ENCODE results near the gene ZNF536. TPM values are rescaled to one million over a fixed set of nuclear protein-coding genes. Genes with fewer than 3 reads are reported as not detected.

The ZNF536 gene
- total and polyA plus RNA-seq, 9 of the 15 experiments (the other 6 are each of a cell fraction or from before 2014, with no cell fraction given): not detected

- WGBS (ENCODE audit: insufficient coverage, low coverage, missing lambda C conversion rate): 8% methylated on average over 8 of the region's 8 CpGs
- in situ Hi-C loops (cut with MboI): no loop called here
- TF ChIP-seq KLF16 (IDR thresholded peaks at IDR 0.05) (no peak), NR0B1 (IDR thresholded peaks at IDR 0.05; ENCODE audit: partially characterized antibody) (no peak), ZNF699 (CRISPR knock-in tag; IDR thresholded peaks at IDR 0.05; ENCODE audit: insufficient replicate concordance) (no peak), PTRF (tag; IDR thresholded peaks at IDR 0.05) (no peak), CHD2 (IDR thresholded peaks at IDR 0.05; ENCODE audit: low read depth, low read length) (no peak), THAP7 (CRISPR knock-in tag; IDR thresholded peaks at IDR 0.05) (no peak), KAT2B (IDR thresholded peaks at IDR 0.05; ENCODE audit: low read depth, low read length) (no peak), CBX1 (IDR thresholded peaks at IDR 0.05; ENCODE audit: low read depth) (no peak), TEAD2 (tag; IDR thresholded peaks at IDR 0.05) (no peak), ZNF232 (CRISPR knock-in tag; IDR thresholded peaks at IDR 0.05) (no peak), PPARD (CRISPR knock-in tag; IDR thresholded peaks at IDR 0.05) (no peak), ZBTB11 (CRISPR knock-in tag; IDR thresholded peaks at IDR 0.05) (no peak), RFX1 (IDR thresholded peaks at IDR 0.05) (no peak), POLR2A (conservative IDR thresholded peaks at IDR 0.05) (no peak), ARNT (IDR thresholded peaks at IDR 0.05) (no peak), ZNF280A (IDR thresholded peaks at IDR 0.05; ENCODE audit: low read depth, partially characterized antibody) (no peak)
Measured at GRCh38 chr19:30420316-30420715, 48.1 kb downstream of the ZNF536 start.

More at GRCh38 chr19:30420316-30420715, 48.1 kb downstream of the ZNF536 start:
- no peaks in the 10 kb centered on the region for H3K9me1 ChIP-seq (ENCODE audit: control insufficient read depth, insufficient read depth, low read length)
- peaks cover 0 to 4% of the 10 kb centered on the region in 2 experiments; a peak in 3 of 5 replicates for H3K27me3 ChIP-seq (ENCODE audit: control insufficient read depth in 2 of 2, insufficient read depth in 2 of 2, low read length in 2 of 2)
- ATAC-seq (no peak), FAIRE-seq (no peak), DNase-seq (ENCODE audit: extremely low read depth in 1 of 4, low spot score in 3 of 4) (no peak)
- no peaks in the 10 kb centered on the region for H4K20me1 ChIP-seq (replicated peaks; ENCODE audit: control insufficient read depth, insufficient read depth, low read length)
- no peaks in the 10 kb centered on the region for H3K79me2 ChIP-seq (ENCODE audit: control insufficient read depth, insufficient read depth, low read length)
- no peaks in the 10 kb centered on the region for H3K9me3 ChIP-seq (replicated peaks; ENCODE audit: control insufficient read depth, insufficient read depth, low read depth, low read length)
- intact Hi-C loops (cut with micrococcal nuclease): no loop called here
- ChIA-PET POLR2A (no interaction called here), CTCF (ENCODE audit: low intra/inter-chr PET ratio) (no interaction called here)
- H3K4me1 ChIP-seq (replicated peaks in 1 of 2; ENCODE audit: control insufficient read depth in 2 of 2, insufficient read depth in 2 of 2, low read length in 2 of 2): no peaks in the 10 kb centered on the region
- no peak overlapping the region for H3K4me3 ChIP-seq
- H3K36me3 ChIP-seq (ENCODE audit: control insufficient read depth, insufficient read depth, low read length): no peaks in the 10 kb centered on the region
- no TSS peak for BruUV-seq (replicated peaks)
- no peak overlapping the region for H3K4me2 ChIP-seq (ENCODE audit: insufficient read depth, low read length)
- no peak overlapping the region for H3K9ac ChIP-seq (ENCODE audit: insufficient read depth in 1 of 2, low read depth in 2 of 2, low read length in 2 of 2)
- no peak overlapping the region for H3K27ac ChIP-seq (ENCODE audit: extremely low read depth, low read depth, low read length)
- no peak overlapping the region for H2AFZ ChIP-seq (ENCODE audit: low read depth, low read length)
